Adrenal gland (tissue), 12 donors: ENCODE data around the gene CSAD. TPM values are rescaled to one million over a fixed set of nuclear protein-coding genes. Genes with fewer than 3 reads are reported as not detected.
"Not testable (repeated sequence)": the region's sequence is repeated elsewhere in the genome, so short reads cannot be mapped to it uniquely, and the experiment has no call there.

Source experiments
- DNase-seq, 7 donors: peaks; one replicate each; pipeline ENCODE4 v3.0.0-alpha.2; 2019 to 2020
- H3K27ac ChIP-seq, 5 donors: fragments of 200-600 bp; sonication (generic) in 4 of 5; 1 replicate in 3 of 5; 2 replicates in 2 of 5; pipeline versions ENCODE4 v1.5.1 to v1.8.0; 2016 to 2020; ENCODE audit warnings: mild to moderate bottlenecking in 1 of 5
- H3K27me3 ChIP-seq: fragments of 200-600 bp; 2 replicates; pipeline ENCODE4 v1.8.0; 2021
- H3K36me3 ChIP-seq, 2 donors: fragments of 200-600 bp; replicated peaks in 1 of 2; 1 replicate in 1 of 2; 2 replicates in 1 of 2; pipeline versions ENCODE4 v1.5.1 to v1.8.0; 2018 to 2022
- H3K4me1 ChIP-seq, 2 donors: fragments of 200-600 bp; replicated peaks in 1 of 2; 1 replicate in 1 of 2; 2 replicates in 1 of 2; pipeline versions ENCODE4 v1.5.1 to v1.8.0; 2018 to 2021
- H3K4me3 ChIP-seq, 4 donors: fragments of 200-600 bp; sonication (generic) in 3 of 4; one replicate each; pipeline ENCODE4 v1.5.1; 2016 to 2018
- H3K9me3 ChIP-seq, 3 donors: fragments of 200-600 bp; sonication (generic) in 1 of 3; replicated peaks in 1 of 3; 1 replicate in 2 of 3; 2 replicates in 1 of 3; pipeline versions ENCODE4 v1.5.1 to v1.8.0; 2016 to 2021
- POLR2A ChIP-seq, 2 donors: fragments of 450-650 bp; IDR thresholded peaks; one replicate each; pipeline ENCODE4 v1.6.1; 2017; ENCODE audit warnings: antibody characterized with exemption in 2 of 2, mild to moderate bottlenecking in 2 of 2, moderate library complexity in 1 of 2
- WGBS, 4 donors: extraction: QIAGEN DNeasy Blood & Tissue Kit in 2 of 4; methylation state at CpG; one replicate each; pipeline versions ENCODE4 v1.1.5 to v1.1.7; 2013 to 2017; 5-methylcytosine and 5-hydroxymethylcytosine counted together
- intact Hi-C, 2 donors: fragments of 100-400 bp; cut with DNase I; formaldehyde crosslinking; loops; one replicate each; pipeline versions ENCODE4 v1.14.1 to v1.15.0; 2022 to 2023
- polyA plus RNA-seq, 3 donors: library from polyadenylated mRNA; stranded (reverse); fragments of 200-250 nt in 2 of 3; fragments of 350-450 nt in 1 of 3; fragmentation: Illumina TruSeq in 1 of 3; extraction: RNeasy Lipid Tissue Mini Kit (QIAGEN cat#74804) in 1 of 3; gene quantifications; one replicate each; pipeline ENCODE4 v1.2.3, GENCODE V29; 2013 to 2014
- total RNA-seq, 9 donors: library from RNA; depleted of rRNA in 4 of 9; stranded (reverse); fragments of >200 nt in 4 of 9; fragments of 120-200 nt in 1 of 9; fragmentation: NEBNext Ultra II Directional in 1 of 9; extraction: Animal tissue kit (Norgen Biotek cat#: 25700) in 1 of 9; gene quantifications; one replicate each; pipeline versions ENCODE4 v1.1.0 to v1.2.4, GENCODE V29; 2013 to 2023
- TF ChIP-seq, protein P1 (sequence below), 6 experiments: fragments of 450-650 bp in 4 of 6; fragments of 200-600 bp in 2 of 6; sonication (generic) in 1 of 6; IDR thresholded peaks; 1 replicate in 5 of 6; 2 replicates in 1 of 6; pipeline versions ENCODE4 v1.5.1 to v1.8.0; 2016 to 2021; ENCODE audit warnings: antibody characterized with exemption in 6 of 6, mild to moderate bottlenecking in 2 of 6, moderate library complexity in 1 of 6
- donor health status: healthy with polysubstance abuse.
- donor health status: Bipolar disorder and iron deficiency.
- donor health status: DM: yes; HTN: yes; CAD: no.
- donor health status: DM: no; HTN: no; CAD: no.
- donor health status: DM: no; HTN: no; CAD: no.
- donor health status: DM: yes; HTN: yes; CAD: no.

CSAD gene
- total and polyA plus RNA-seq, 12 donors, result 2.3 to 140 (median 20.6) TPM

DNA sequence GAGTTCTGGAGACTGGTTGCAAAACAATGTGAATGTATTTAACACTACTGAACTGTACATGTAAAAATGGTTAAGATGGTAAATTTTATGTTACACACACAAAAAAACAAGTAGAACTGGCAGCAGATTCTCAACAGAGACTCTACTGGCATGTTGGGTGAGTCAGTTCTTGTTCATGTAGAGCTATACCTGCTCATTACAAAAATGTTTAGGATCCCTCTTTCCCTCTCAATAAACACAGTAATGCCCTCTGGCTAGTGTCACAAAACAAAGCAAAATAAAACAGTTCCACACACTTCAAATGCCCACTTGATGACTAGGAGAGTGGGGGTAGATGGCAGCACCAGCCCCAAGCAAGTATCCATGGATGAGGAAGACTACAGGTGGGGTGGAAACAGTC, 13.9 kb downstream of the CSAD start:
- Histone ChIP-seq H3K9me3 (no peaks in the 10 kb centered on the region), H3K4me1 (peaks cover 5 to 10% of the 10 kb centered on the region in 2 donors), H3K36me3 (peaks cover 0 to 3% of the 10 kb centered on the region in 2 donors), H3K27ac (no peak overlapping the region), H3K4me3 (no peak overlapping the region), H3K27me3 (no peaks in the 10 kb centered on the region)
- DNase-seq, result no peak
- TF ChIP-seq, protein P1, sequence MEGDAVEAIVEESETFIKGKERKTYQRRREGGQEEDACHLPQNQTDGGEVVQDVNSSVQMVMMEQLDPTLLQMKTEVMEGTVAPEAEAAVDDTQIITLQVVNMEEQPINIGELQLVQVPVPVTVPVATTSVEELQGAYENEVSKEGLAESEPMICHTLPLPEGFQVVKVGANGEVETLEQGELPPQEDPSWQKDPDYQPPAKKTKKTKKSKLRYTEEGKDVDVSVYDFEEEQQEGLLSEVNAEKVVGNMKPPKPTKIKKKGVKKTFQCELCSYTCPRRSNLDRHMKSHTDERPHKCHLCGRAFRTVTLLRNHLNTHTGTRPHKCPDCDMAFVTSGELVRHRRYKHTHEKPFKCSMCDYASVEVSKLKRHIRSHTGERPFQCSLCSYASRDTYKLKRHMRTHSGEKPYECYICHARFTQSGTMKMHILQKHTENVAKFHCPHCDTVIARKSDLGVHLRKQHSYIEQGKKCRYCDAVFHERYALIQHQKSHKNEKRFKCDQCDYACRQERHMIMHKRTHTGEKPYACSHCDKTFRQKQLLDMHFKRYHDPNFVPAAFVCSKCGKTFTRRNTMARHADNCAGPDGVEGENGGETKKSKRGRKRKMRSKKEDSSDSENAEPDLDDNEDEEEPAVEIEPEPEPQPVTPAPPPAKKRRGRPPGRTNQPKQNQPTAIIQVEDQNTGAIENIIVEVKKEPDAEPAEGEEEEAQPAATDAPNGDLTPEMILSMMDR (IDR thresholded peaks at IDR 0.05), result no peak
- no peak for TF ChIP-seq POLR2A (IDR thresholded peaks at IDR 0.05)
- intact Hi-C loops, result no loop called here

DNA sequence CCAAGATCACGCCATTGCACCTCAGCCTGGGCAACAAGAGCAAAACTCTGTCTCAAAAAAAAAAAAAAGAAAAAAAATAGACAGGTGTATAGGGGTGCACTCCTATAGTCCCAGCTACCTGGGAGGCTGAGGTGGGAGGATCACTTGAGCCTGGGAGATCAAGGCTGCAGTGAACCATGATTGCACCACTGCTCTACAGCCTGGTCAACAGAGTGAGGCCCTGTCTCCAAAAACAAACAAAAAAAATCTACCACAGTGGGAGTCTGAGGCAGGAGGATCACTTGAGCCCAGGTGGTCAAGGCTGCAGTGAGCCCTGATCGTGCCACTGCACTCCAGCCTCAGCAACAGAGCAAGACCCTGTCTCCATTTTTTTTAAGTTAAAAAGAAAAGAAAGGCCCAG, 17.7 kb downstream of the CSAD start:
- H3K4me3 ChIP-seq, H3K27me3 ChIP-seq, H3K4me1 ChIP-seq, H3K27ac ChIP-seq, H3K36me3 ChIP-seq, H3K9me3 ChIP-seq, DNase-seq: not testable (repeated sequence)
- WGBS, 4 donors, result 92 to 97% (median 97%) methylated on average over 2 of the region's 2 CpGs
- intact Hi-C loops, result loop anchor here in 1 of 2 donors (5.0 kb wide), 1 partner anchor 34 kb away; no protein-coding TSS in a partner anchor

DNA sequence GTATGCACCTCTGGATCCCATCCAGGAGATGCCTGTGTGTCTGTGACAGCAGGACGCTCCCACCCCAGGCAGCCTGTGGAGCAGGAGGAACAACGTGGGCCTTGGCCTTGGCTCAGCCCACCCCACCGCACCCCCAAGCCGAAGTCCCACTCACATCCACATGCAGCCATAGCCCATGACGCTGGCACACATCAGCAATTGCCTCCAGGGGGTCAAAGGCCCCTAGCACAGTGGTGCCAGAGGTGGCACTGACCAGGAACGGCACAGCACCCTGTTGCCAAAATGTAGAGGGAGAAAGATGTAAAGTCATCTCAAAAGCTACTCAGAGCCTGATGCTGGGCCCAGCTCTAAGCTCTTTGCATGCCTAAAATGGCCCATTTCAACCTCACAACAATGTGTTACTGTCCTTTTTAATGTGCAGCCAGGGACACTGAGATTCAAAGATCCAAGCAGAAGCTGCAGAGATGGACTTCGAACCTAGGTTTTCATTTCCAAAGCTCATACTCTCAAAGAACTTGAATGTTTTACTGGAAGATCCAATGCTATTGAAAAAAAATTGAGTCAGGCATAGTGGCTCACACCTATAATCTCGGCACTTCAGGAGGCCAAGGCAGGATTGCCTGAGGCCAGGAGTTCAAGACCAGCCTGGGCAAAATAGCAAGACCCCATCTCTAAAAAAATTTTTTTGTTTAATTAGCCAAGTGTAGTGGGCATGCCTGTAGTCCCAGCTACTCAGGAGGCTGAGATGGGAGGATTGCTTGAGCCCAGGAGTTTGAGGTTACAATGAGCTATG, 19.4 kb downstream of the CSAD start:
- Histone ChIP-seq H3K27ac (no peak overlapping the region), H3K36me3 (no peaks in the 10 kb centered on the region)
- intact Hi-C loops, result loop anchor here (2.0 to 5.0 kb wide), 2 partner anchors 36 to 37 kb away; no protein-coding TSS in a partner anchor

DNA sequence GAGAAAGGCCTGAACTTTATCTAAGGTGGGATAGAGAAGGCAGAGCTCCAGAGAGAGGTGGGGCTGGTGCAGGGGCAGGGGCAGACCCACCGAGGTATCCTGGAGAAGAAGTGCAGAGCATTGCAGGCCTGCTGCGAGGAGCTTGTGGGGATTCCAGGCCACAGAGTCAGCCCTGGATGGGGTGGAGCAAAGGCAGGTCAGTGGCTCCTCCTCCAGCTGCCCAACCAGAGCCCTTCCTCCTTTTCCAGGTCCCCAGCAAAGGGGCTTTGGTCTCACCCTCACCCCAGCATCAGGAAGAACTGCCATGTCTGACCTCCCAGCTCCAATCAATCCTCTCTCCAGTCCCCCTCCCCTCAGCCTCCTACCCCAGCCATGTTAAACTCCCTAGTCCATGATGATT, 20.1 kb downstream of the CSAD start:
- no peak overlapping the region for H3K27ac ChIP-seq
- no peaks in the 10 kb centered on the region for H3K36me3 ChIP-seq
- intact Hi-C loops, result loop anchor here (2.0 to 5.0 kb wide), 2 partner anchors 37 to 38 kb away; no protein-coding TSS in a partner anchor
- WGBS, 4 donors, result 75 to 92% (median 81%) methylated on average over 2 of the region's 2 CpGs
- H3K27me3 ChIP-seq, result no peaks in the 10 kb centered on the region
- no peaks in the 10 kb centered on the region for H3K9me3 ChIP-seq
- TF ChIP-seq, protein P1 (IDR thresholded peaks at IDR 0.05), result no peak
- TF ChIP-seq POLR2A (IDR thresholded peaks at IDR 0.05), result no peak
- peaks cover 0 to 3% of the 10 kb centered on the region in 2 donors for H3K4me1 ChIP-seq
- DNase-seq, result no peak
- H3K4me3 ChIP-seq, result no peak overlapping the region

More for the DNA sequence above, 19.4 kb downstream of the CSAD start:
- no peak for TF ChIP-seq POLR2A (IDR thresholded peaks at IDR 0.05)
- TF ChIP-seq, protein P1 (IDR thresholded peaks at IDR 0.05), result no peak
- H3K27me3 ChIP-seq, result no peaks in the 10 kb centered on the region
- peaks cover 0 to 3% of the 10 kb centered on the region in 2 donors for H3K4me1 ChIP-seq
- DNase-seq, result no peak
- no peaks in the 10 kb centered on the region for H3K9me3 ChIP-seq
- H3K4me3 ChIP-seq, result no peak overlapping the region
- 91 to 97% (median 91%) methylated on average over 5 to 8 of the region's 8 CpGs for WGBS, 4 donors
